ENCODE results near the gene ZNF343.
"Not testable (repeated sequence)": the region's sequence is repeated elsewhere in the genome, so short reads cannot be mapped to it uniquely, and the experiment has no call there.

- not testable (repeated sequence) for TF ChIP-seq POLR2AphosphoS5, CTCF (IDR thresholded peaks at IDR 0.05)
These were observed 5.8 kb downstream of the ZNF343 start for GRCh38 chr20:2502808-2503384.
